Mesodermal cell (in vitro differentiated cells): ENCODE data around the gene MUC2. TPM values are rescaled to one million over a fixed set of nuclear protein-coding genes. Genes with fewer than 3 reads are reported as not detected.

ENCODE experiments used
- H3K27ac ChIP-seq: 2 replicates; pipeline ENCODE4 v1.7.0; 2013; ENCODE audit warnings: mild to moderate bottlenecking, low read depth, low read length, moderate library complexity; ENCODE audit not compliant: severe bottlenecking
- H3K36me3 ChIP-seq: 2 replicates; pipeline ENCODE4 v1.7.1; 2013; ENCODE audit warnings: mild to moderate bottlenecking, low read length, moderate library complexity; ENCODE audit not compliant: control insufficient read depth, insufficient read depth
- H3K4me1 ChIP-seq: one replicate; pipeline ENCODE4 v1.7.1; 2013; ENCODE audit warnings: mild to moderate bottlenecking, low read length; ENCODE audit not compliant: insufficient read depth, control insufficient read depth, poor library complexity, severe bottlenecking
- H3K4me3 ChIP-seq: 2 replicates; pipeline ENCODE4 v1.7.0; 2013; ENCODE audit warnings: low read length, control low read depth, mild to moderate bottlenecking; ENCODE audit not compliant: insufficient read depth, poor library complexity, severe bottlenecking; ENCODE audit errors: extremely low read depth
- H3K9me3 ChIP-seq: 2 replicates; pipeline ENCODE4 v1.7.1; 2013; ENCODE audit warnings: mild to moderate bottlenecking, low read length, moderate library complexity; ENCODE audit not compliant: control insufficient read depth
- WGBS, 2 experiments: methylation state at CpG; one replicate each; pipeline ENCODE4 v1.1.5; 2013; ENCODE audit warnings: missing lambda C conversion rate in 2 of 2; ENCODE audit not compliant: insufficient coverage in 2 of 2; 5-methylcytosine and 5-hydroxymethylcytosine counted together
- polyA plus RNA-seq, 2 experiments: library from polyadenylated mRNA; stranded (reverse); fragments of 50-300 nt; gene quantifications; one replicate each; pipeline ENCODE4 v1.2.3, GENCODE V29; 2013

The MUC2 gene
- not detected for polyA plus RNA-seq (2013, experiment 1 of 2)
- polyA plus RNA-seq (2013, experiment 2 of 2): not detected

DNA sequence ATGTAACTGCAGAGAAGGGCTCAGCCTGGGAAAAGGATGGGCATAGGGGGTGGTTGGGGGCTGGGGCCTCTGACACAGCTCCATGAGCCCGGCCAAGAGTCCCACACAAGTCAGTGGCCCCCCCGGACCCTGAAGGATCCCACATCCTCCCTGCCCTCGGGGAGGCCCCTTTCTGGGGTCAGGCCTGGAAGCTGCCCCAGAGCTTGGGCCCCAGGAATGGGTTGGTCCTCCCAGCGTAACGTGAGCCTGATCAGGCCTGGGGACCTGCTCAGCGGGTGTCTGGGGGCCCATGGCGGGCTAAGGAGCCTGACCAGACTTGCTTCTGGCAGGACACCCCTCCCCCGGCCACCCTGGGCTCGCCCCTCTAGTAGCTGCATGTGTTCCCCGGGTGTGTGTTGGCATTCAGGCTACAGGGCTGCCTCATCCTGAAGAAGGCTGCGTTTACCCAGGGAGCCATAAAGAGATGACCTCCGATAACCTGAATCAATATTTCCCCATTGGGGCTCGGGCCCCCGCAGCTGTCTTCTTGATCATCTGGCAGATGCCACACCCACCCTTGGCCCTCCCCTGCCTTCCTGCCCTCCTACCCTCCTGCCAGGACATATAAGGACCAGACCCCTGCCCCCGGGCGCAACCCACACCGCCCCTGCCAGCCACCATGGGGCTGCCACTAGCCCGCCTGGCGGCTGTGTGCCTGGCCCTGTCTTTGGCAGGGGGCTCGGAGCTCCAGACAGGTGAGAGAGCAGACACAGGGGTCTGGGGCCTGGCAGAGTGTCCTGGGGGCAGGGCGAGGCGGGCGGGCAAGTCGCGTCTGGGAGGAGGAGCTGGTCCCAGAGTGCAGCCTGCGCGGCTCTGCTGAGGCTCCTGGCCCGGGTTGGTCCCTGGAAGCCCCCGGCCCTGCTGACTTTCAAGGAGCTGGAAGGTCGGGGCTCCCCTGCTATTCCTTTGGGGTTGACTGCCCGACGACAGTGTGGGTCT is at the start of gene MUC2:
MUC2 (plus strand) TSS at position 631 of the 978 bp plus-strand sequence.
- WGBS, 2 experiments: 86 to 89% methylated on average over 27 to 30 of the region's 32 CpGs
- H3K9me3 ChIP-seq: no peaks in the 10 kb centered on the region
- no peaks in the 10 kb centered on the region for H3K4me1 ChIP-seq
- no peak within 1 kb of the TSS for H3K27ac ChIP-seq
- H3K4me3 ChIP-seq: no peak within 1 kb of the TSS
- no peaks in the 10 kb centered on the region for H3K36me3 ChIP-seq

DNA sequence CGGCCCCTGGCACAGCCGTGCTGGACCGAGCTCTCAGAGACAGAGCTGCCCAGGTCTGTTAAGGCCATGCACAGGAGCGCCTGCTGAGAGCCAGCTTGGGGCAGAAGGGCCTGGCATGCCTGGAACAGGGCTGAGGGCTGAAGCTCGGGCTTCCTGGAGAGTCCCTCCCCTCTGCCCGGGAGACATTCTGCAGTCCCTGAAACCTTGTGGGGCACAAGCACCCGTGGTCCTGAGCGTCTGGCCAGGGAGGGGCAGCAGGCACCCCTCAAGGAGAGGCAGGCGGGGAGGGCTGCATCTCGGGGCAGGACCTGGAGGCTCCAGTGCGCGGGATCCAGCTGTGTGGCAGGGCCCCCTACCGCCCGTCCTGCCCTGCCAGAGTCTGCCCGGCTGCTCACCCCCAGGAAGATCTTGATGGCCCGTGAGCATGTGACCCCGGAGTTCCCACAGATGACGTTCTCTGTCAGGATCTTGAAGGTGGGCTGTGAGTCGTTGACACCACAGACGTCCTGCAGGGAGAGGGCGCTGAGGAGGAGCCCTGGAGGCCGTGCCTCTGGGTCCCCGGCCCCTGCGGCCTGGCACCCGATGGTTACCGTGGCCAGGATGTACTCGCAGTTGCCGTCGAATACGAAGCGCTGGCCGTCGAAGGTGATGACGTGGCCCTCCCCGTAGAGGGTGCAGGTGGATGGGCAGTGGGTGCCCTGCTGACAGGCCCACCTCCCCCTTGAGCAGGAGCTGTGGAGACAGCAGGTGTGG is 49.1 kb upstream of the MUC2 start:
- WGBS, 2 experiments: 92% methylated on average over 29 to 34 of the region's 35 CpGs
- Histone ChIP-seq H3K9me3 (no peaks in the 10 kb centered on the region), H3K36me3 (no peaks in the 10 kb centered on the region), H3K4me3 (no peak overlapping the region), H3K27ac (no peak overlapping the region), H3K4me1 (no peaks in the 10 kb centered on the region)

DNA sequence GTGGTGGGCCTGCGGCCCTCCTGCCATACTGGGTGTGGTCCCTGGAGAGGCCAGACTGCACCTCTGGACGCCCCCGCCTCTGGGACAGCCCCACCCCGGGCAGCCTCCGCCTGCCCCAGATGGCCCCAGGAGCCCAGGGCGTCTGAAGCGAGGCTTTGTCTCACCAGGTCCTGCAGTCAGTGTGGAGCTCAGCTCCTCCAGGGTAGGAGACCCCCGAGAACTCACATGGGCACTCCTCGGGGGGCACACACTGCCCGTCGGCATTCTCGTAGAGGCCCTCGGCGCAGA is 48.6 kb upstream of the MUC2 start:
- Histone ChIP-seq H3K27ac (no peak overlapping the region), H3K36me3 (no peaks in the 10 kb centered on the region), H3K4me1 (no peaks in the 10 kb centered on the region), H3K9me3 (no peaks in the 10 kb centered on the region), H3K4me3 (no peak overlapping the region)
- WGBS, 2 experiments: 87 to 95% methylated on average over 13 to 14 of the region's 14 CpGs

DNA sequence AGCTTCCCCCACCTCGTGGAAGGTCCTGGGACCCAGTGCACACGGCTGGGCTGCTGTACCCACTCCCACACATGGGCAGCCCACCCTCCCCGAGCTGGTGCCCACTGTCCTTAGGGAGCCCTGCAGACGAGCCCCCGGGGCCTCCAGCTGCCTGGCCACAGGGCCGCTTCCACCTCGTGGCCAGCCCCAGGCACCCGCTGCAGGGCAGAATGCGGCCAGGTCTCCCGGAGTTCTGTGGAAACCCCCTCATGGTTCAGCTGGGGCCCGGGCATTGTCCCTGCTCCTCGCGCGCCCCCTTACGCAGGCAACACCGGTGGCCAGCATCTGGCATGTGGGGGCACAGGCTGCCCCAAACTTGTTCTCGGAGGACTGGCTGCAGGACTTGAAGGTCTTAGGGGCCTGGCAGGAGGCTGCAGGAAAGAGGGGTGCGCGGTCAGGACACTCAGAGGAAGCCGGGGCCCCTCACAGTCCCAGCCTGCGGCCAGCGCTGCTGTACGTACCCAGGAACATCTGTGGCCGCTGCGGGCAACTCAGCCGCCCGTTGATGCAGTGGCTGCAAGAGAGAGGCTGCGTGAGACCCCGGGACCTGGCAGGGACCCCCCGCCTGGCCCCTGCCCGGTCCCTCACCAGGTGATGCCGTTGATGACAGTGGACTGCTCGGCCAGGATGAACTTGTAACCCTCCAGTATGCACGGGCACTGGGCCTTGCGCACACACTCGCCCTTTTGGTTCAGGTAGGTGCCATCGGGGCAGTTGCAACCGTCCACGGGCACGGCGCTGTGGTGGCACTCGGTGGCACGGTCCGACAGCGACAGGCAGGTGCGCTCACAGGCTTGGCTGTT is 47.8 kb upstream of the MUC2 start:
- Histone ChIP-seq H3K4me3 (no peak overlapping the region), H3K36me3 (no peaks in the 10 kb centered on the region), H3K4me1 (no peaks in the 10 kb centered on the region), H3K9me3 (no peaks in the 10 kb centered on the region), H3K27ac (no peak overlapping the region)
- 93 to 94% methylated on average over 44 to 45 of the region's 46 CpGs for WGBS, 2 experiments

DNA sequence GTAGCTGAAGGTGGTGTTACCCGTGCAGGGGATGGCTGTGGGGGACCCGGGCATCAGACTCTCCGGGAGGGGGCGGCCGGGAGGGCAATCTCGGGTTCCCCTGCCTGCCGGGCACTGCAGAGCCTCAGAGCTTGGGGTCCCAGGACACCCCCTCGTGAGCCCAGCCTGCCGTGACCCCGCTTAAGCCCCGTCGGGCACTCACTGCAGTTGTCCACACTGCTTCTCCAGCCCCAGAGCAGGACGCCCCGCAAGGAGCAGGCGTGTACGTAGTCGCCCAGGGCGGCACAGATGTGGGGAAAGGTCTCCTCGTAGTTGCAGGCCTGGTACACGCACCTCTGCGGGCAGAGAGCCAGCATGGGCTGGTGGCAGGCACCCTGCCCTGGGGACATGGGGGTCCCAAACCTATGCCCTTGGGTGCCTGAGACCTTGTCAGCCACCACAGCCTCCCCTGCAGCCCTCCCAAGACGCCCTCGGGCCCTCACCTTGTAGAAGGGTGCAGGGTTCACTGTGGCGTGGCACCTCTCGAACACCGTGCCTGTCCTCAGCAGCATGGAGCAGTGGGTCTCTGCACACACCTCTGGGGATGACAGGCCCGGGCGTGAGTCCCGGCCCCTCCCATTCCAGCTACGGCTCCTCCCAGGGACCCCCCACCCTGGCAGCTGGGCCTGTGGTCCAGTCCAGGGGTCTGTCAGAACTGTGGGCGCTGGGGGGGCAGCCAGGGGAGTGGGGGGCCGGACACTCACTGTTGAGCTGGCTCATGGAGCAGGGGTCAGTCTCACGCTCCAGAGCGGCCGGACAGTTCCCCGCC is 47.0 kb upstream of the MUC2 start:
- H3K36me3 ChIP-seq: no peaks in the 10 kb centered on the region
- H3K9me3 ChIP-seq: no peaks in the 10 kb centered on the region
- H3K4me1 ChIP-seq: no peaks in the 10 kb centered on the region
- H3K4me3 ChIP-seq: no peak overlapping the region
- 92% methylated on average over 33 to 34 of the region's 36 CpGs for WGBS, 2 experiments
- no peak overlapping the region for H3K27ac ChIP-seq

DNA sequence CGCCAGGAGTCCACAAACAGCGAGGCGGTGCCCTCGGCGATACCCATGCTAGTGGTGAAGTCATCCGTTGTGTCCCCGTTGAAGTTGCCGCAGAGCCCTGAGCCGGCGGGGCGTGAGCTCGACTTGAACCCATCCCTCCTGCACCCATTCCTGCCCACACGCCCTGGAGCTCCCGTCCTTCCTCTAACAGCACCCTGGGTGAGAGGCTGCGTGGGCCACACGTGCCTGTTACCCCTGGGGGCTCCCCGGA is 46.5 kb upstream of the MUC2 start:
- H3K4me1 ChIP-seq: no peaks in the 10 kb centered on the region
- no peaks in the 10 kb centered on the region for H3K9me3 ChIP-seq
- no peak overlapping the region for H3K4me3 ChIP-seq
- H3K36me3 ChIP-seq: no peaks in the 10 kb centered on the region
- no peak overlapping the region for H3K27ac ChIP-seq
- WGBS, 2 experiments: 96 to 97% methylated on average over 16 to 17 of the region's 17 CpGs

DNA sequence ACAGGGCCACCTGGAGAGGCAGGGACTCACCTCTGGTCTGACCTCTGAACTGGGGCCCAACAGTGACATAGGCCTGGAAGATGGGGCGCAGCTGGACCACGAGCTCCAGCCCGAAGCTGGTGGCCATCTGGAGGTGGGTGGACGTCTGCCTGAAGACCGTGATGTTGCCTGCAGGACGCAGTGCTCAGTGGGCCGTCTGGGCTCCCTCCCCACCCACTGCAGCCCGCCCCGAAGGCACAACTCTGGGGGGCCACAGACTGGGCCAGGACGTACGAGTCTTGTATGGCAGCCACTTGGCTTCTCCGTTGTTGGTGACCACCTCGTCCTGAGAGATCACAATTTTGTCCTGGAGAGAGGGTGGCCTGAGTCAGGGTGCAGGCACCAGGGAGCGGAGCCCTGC is 46.1 kb upstream of the MUC2 start:
- Histone ChIP-seq H3K9me3 (no peaks in the 10 kb centered on the region), H3K4me1 (no peaks in the 10 kb centered on the region), H3K36me3 (no peaks in the 10 kb centered on the region), H3K27ac (no peak overlapping the region), H3K4me3 (no peak overlapping the region)
- WGBS, 2 experiments: 89 to 93% methylated on average over 13 to 14 of the region's 14 CpGs

DNA sequence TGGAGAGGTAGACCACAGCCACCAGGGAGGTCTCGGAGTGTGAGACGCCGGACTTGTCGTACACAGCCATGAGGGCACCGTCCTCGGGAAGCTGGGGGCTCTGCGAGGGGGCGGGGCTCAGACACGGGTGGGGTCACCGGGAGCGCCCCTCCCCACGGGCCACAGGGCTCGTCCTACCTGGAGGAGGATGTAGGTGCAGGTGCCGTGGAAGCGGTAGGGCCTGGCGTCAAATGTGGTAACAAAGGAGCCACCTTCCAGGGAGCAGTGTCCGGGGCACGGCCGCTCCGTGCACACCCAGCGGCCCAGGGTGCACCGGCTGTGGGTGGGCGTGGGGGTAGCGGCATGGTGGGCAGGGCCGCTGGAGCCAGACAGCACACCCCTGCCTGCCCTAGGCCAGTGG is 45.6 kb upstream of the MUC2 start:
- H3K36me3 ChIP-seq: no peaks in the 10 kb centered on the region
- H3K4me3 ChIP-seq: no peak overlapping the region
- H3K9me3 ChIP-seq: no peaks in the 10 kb centered on the region
- 93 to 95% methylated on average over 19 to 24 of the region's 25 CpGs for WGBS, 2 experiments
- H3K4me1 ChIP-seq: no peaks in the 10 kb centered on the region
- no peak overlapping the region for H3K27ac ChIP-seq

DNA sequence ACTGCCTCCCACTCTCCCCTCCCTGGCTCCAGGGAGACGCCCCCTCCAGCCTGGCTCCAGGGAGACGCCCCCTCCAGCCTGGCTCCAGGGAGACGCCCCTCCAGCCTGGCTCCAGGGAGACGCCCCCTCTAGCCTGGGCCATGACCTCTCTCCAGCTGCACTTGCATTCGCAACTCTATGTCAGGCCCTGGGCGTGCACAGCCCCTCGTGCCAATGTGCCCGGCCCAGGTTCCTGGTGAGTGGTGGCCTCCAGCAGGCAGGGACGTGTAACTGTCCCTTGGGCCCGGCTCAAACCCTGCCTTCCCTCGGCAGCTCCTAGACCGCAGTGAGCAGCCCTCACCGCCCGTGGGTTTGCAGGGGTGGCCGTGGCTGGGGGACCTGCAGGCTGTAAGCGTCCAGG is 45.0 kb upstream of the MUC2 start:
- Histone ChIP-seq H3K4me3 (no peak overlapping the region), H3K4me1 (no peaks in the 10 kb centered on the region), H3K27ac (no peak overlapping the region), H3K9me3 (no peaks in the 10 kb centered on the region), H3K36me3 (no peaks in the 10 kb centered on the region)
- WGBS, 2 experiments: 78 to 82% methylated on average over 9 to 15 of the region's 16 CpGs

DNA sequence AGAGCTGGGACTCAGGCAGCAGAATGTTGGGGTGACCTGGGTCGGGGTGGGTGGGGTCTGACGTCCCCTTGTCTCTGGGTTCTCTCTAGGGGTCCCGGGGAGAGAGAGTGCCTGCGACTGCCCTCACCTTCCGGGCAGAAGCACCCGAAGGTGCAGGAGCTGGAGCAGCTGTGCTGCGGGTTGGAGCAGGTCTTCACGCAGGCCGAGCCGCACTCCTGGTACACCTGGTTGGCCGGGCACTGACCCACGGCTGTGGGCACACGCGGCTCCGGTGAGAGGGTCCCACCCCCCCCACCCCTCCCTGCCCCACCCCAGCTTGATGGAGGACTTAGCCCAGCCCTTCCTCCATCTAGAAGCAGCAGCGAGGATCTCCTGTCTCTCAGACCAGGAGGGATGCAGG is 44.6 kb upstream of the MUC2 start:
- no peak overlapping the region for H3K27ac ChIP-seq
- H3K9me3 ChIP-seq: no peaks in the 10 kb centered on the region
- WGBS, 2 experiments: 93 to 95% methylated on average over 5 to 13 of the region's 16 CpGs
- H3K36me3 ChIP-seq: no peaks in the 10 kb centered on the region
- H3K4me3 ChIP-seq: no peak overlapping the region
- no peaks in the 10 kb centered on the region for H3K4me1 ChIP-seq
